HepG2 (cell line): Measurements from ENCODE around the gene PGLYRP4. TPM values are rescaled to one million over a fixed set of nuclear protein-coding genes. Genes with fewer than 3 reads are reported as not detected.

Source experiments
- ATAC-seq: fragments of 200-7000 bp; cut with Tn5 transposase; 3 replicates; pipeline ENCODE4 v1.9.1; 2020; ENCODE audit warnings: mild to moderate bottlenecking, moderate library complexity
- BruUV-seq: library from RNA; stranded (reverse); fragments of 400-500 nt; replicated peaks from 2 replicates; lab custom pipeline; 2021; lab: Mats Ljungman, UMichigan
- CTCF ChIA-PET: fragments of 300-600 bp; formaldehyde crosslinking; extraction: SDS; loops from one replicate; lab custom pipeline; 2021; ENCODE audit warnings: low total read pairs, inconsistent platforms, low intra/inter-chr PET ratio; lab: Yijun Ruan, JAX
- POLR2A ChIA-PET: fragments of 350-600 bp; sonication (Branson Sonifier 250); formaldehyde crosslinking; loops from one replicate; lab custom pipeline; 2020; ENCODE audit warnings: antibody characterized with exemption, inconsistent platforms; lab: Yijun Ruan, JAX
- DNase-seq: peaks from one replicate; pipeline ENCODE4 v3.0.0-alpha.2; 2015; ENCODE audit warnings: low spot score
- FAIRE-seq: peaks from 3 replicates; lab custom pipeline; 2011; peaks lifted over from hg19 to GRCh38; lab: Jason Lieb, UNC
- H2AFZ ChIP-seq: one replicate; pipeline ENCODE4 v1.6.1; 2011; ENCODE audit warnings: low read length, inconsistent platforms
- H3K27ac ChIP-seq: fragments of 300-600 bp; 3 replicates; pipeline ENCODE4 v1.8.0; 2011; ENCODE audit warnings: mixed run types, mild to moderate bottlenecking, mixed read lengths, low read length, inconsistent platforms; ENCODE audit not compliant: insufficient read depth; ENCODE audit errors: extremely low read length
- H3K27me3 ChIP-seq, 2 experiments: fragments of 200-600 bp in 1 of 2; 2 replicates in 1 of 2; 3 replicates in 1 of 2; pipeline versions ENCODE4 v1.6.0 to v1.8.0; 2011; ENCODE audit warnings: low read length in 2 of 2, mild to moderate bottlenecking in 2 of 2, moderate library complexity in 2 of 2, inconsistent platforms in 1 of 2; ENCODE audit not compliant: insufficient read depth in 2 of 2, control insufficient read depth in 1 of 2
- H3K36me3 ChIP-seq, 2 experiments: fragments of 200-600 bp in 1 of 2; replicated peaks in 1 of 2; 2 replicates in 1 of 2; 3 replicates in 1 of 2; pipeline versions ENCODE4 v1.5.1 to v1.8.0; 2011; ENCODE audit warnings: low read length in 2 of 2, inconsistent platforms in 1 of 2; ENCODE audit not compliant: insufficient read depth in 2 of 2, control insufficient read depth in 1 of 2
- H3K4me1 ChIP-seq: 2 replicates; pipeline ENCODE4 v1.5.1; 2012; ENCODE audit warnings: low read length, inconsistent platforms; ENCODE audit not compliant: insufficient read depth
- H3K4me2 ChIP-seq: 2 replicates; pipeline ENCODE4 v1.6.0; 2011; ENCODE audit warnings: low read depth, low read length, inconsistent platforms
- H3K4me3 ChIP-seq, 3 experiments: fragments of 200-600 bp in 1 of 3; sonication (generic), shearing (Covaris generic) in 1 of 3; replicated peaks in 1 of 3; 2 replicates each; pipeline ENCODE4 v1.5.1; 2011 to 2016; ENCODE audit warnings: low read length in 3 of 3, inconsistent platforms in 2 of 3, low read depth in 2 of 3, mild to moderate bottlenecking in 2 of 3, control low read depth in 1 of 3, mixed read lengths in 1 of 3; ENCODE audit not compliant: insufficient read depth in 1 of 3
- H3K79me2 ChIP-seq: one replicate; pipeline ENCODE4 v1.6.1; 2011; ENCODE audit warnings: low read length, inconsistent platforms; ENCODE audit not compliant: insufficient read depth
- H3K9ac ChIP-seq: 2 replicates; pipeline ENCODE4 v1.6.0; 2011; ENCODE audit warnings: mild to moderate bottlenecking, low read depth, low read length, inconsistent platforms; ENCODE audit not compliant: insufficient read depth
- H3K9me3 ChIP-seq: 2 replicates; pipeline ENCODE4 v1.5.1; 2012; ENCODE audit warnings: mild to moderate bottlenecking, low read length
- H4K20me1 ChIP-seq: 2 replicates; pipeline ENCODE4 v1.6.0; 2011; ENCODE audit warnings: inconsistent platforms, mild to moderate bottlenecking, low read length, moderate library complexity; ENCODE audit not compliant: insufficient read depth
- ARNT ChIP-seq: fragments of 450-650 bp; IDR thresholded peaks from 2 replicates; pipeline ENCODE4 v1.6.1; 2017
- DMTF1 ChIP-seq: sonication (generic); formaldehyde crosslinking; IDR thresholded peaks from 2 replicates; pipeline ENCODE4 v1.4.0; 2020; ENCODE audit warnings: mild to moderate bottlenecking, missing genetic modification reagents
- KAT2B ChIP-seq: fragments of 150-350 bp; IDR thresholded peaks from 2 replicates; pipeline ENCODE4 v1.6.1; 2014; ENCODE audit warnings: low read depth, low read length, borderline replicate concordance
- NFE2L1 ChIP-seq: sonication (generic); formaldehyde crosslinking; IDR thresholded peaks from 2 replicates; pipeline ENCODE4 v1.4.0; 2020; ENCODE audit warnings: missing genetic modification reagents, mild to moderate bottlenecking, borderline replicate concordance
- RBM22 ChIP-seq: fragments of 200-400 bp; formaldehyde crosslinking; optimal IDR thresholded peaks from 2 replicates; pipeline ENCODE3; 2017; ENCODE audit warnings: mild to moderate bottlenecking, low read length, moderate library complexity
- SAP130 ChIP-seq: IDR thresholded peaks from 2 replicates; pipeline ENCODE4 v1.6.1; 2016; ENCODE audit warnings: low read depth
- TAF1 ChIP-seq: sonication (generic); formaldehyde crosslinking; IDR thresholded peaks from 2 replicates; pipeline ENCODE4 v1.4.0; 2020; ENCODE audit warnings: missing genetic modification reagents
- ZBTB39 ChIP-seq: sonication (generic); formaldehyde crosslinking; IDR thresholded peaks from 2 replicates; pipeline ENCODE4 v1.5.0; 2020; ENCODE audit warnings: missing genetic modification reagents
- ZNF367 ChIP-seq: sonication (generic); formaldehyde crosslinking; IDR thresholded peaks from 2 replicates; pipeline ENCODE4 v1.4.0; 2020; ENCODE audit warnings: missing genetic modification reagents, borderline replicate concordance
- WGBS: methylation state at CpG from one replicate; pipeline ENCODE4 v1.1.6; 2017; ENCODE audit warnings: low lambda C conversion rate; 5-methylcytosine and 5-hydroxymethylcytosine counted together
- in situ Hi-C: cut with HindIII; loops from 2 replicates; pipeline ENCODE4 v1.10.0; 2017; ENCODE audit warnings: low pct_unique_long_range_greater_than_20kb; ENCODE audit not compliant: extremely low pct_ligation_motif_present
- intact Hi-C: fragments of 100-400 bp; cut with micrococcal nuclease; formaldehyde crosslinking; loops from one replicate; pipeline ENCODE4 v1.10.0; 2022; ENCODE audit not compliant: unreplicated experiment
- polyA plus RNA-seq, 8 experiments: library from polyadenylated mRNA; depleted of rRNA in 3 of 8; stranded (reverse) in 7 of 8; unstranded in 1 of 8; fragments of >200 nt; fragmentation: Illumina TruSeq in 4 of 8; extraction: Trizol in 4 of 8; gene quantifications; 2 replicates each; pipeline versions ENCODE4 v1.2.1 to v1.2.3, GENCODE V29; 2011 to 2016; ENCODE audit warnings: low read depth in 4 of 8, missing spikeins in 1 of 8, mixed read lengths in 1 of 8; ENCODE audit not compliant: insufficient read depth in 1 of 8
- total RNA-seq, 5 experiments: library from RNA; depleted of rRNA; stranded (reverse); fragments of >200 nt; fragmentation: Illumina TruSeq; extraction: Trizol; gene quantifications; 2 replicates each; pipeline ENCODE4 v1.2.3, GENCODE V29; 2016; ENCODE audit warnings: low read depth in 1 of 5

The PGLYRP4 gene
- total and polyA plus RNA-seq, 2 of the 13 experiments (the other 11 are each of a cell fraction or from before 2014, with no cell fraction given): not detected

- no peak for TF ChIP-seq NFE2L1
- TF ChIP-seq TAF1 (CRISPR knock-in tag): no peak
- no peak for TF ChIP-seq SAP130 (CRISPR knock-in tag)
- TF ChIP-seq RBM22: no peak
- TF ChIP-seq ARNT: no peak
- no peak for TF ChIP-seq KAT2B
These were observed 17.1 kb upstream of the PGLYRP4 start (continued) for GRCh38 chr1:153365696-153366095.

GRCh38 chr1:153364766-153365666 lies 16.4 kb upstream of the PGLYRP4 start:
- CTCF ChIA-PET: no interaction called here
- ATAC-seq (no peak), FAIRE-seq (no peak), DNase-seq (no peak)
- Histone ChIP-seq H3K4me3 (no peak overlapping the region), H3K9ac (no peak overlapping the region), H2AFZ (no peak overlapping the region), H3K27me3 (peaks cover 1 to 5% of the 10 kb centered on the region in 2 experiments; a peak in 1 of 5 replicates), H4K20me1 (no peaks in the 10 kb centered on the region), H3K79me2 (no peaks in the 10 kb centered on the region), H3K27ac (no peak overlapping the region), H3K9me3 (no peaks in the 10 kb centered on the region), H3K4me2 (no peak overlapping the region), H3K36me3 (no peaks in the 10 kb centered on the region), H3K4me1 (no peaks in the 10 kb centered on the region)
- TF ChIP-seq ZBTB39 (CRISPR knock-in tag): no peak
- no peak for TF ChIP-seq ZNF367 (CRISPR knock-in tag)
- no peak for TF ChIP-seq DMTF1
- BruUV-seq: no TSS peak
- POLR2A ChIA-PET: no interaction called here
- in situ Hi-C loops: no loop called here
- WGBS: 14% methylated on average over 12 of the region's 12 CpGs
- intact Hi-C loops: no loop called here
